Activated CD8-positive, alpha-beta memory T cell treated with anti-CD3 and anti-CD28 coated beads, Interleukin-2, amount 50 U/mL, for 24 hours (primary cell): ENCODE results near the gene ZFAND3.

Experiments
- DNase-seq: peaks from one replicate; pipeline ENCODE4 v3.0.0-alpha.2; 2020; ENCODE audit errors: extremely low read depth

Gene ZFAND3

DNA sequence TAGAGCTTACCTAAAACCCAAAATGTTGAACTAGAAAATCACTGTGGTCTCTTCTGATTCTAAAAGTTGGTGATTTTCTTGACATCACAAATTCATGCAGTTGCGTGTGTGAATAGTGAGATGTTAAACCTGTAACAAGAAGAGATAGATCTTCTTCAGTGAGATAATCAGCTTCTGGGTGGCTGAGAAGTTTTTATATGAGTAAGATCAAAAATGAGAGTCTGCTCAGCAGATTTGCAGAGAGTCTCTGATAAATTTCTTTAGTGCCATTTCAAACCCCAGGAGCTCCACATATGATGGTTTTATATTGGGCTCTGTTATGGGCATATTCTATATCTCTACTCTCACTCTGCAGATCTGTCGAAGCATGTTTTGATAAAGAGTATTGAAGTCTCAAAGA is 185.4 kb downstream of the ZFAND3 start:
- DNase-seq = no peak

GRCh38 chr6:38011937-38012336 is 192.4 kb downstream of the ZFAND3 start:
- no peak for DNase-seq

GRCh38 chr6:38012573-38012972 is 193.0 kb downstream of the ZFAND3 start:
- no peak for DNase-seq

DNA sequence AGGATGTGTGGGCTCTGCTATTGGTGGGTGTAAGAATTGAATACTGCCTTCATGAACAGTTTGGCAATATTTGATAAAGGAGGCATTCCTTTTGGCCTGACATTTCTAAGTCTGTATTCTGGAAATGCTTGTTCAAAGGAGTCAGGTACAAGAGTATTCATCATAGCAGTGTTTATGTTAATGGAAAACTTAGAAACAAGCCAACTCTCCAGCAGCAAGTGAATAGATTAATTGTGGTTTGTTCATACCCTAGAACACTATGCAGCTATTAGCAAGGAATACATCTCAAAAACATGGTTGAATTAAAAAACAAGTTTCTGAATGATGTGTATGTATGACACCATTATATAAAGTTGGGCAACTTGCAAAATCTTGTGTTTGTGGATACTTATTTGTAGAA is 195.8 kb downstream of the ZFAND3 start:
- no peak for DNase-seq

- no peak for DNase-seq
Observed at GRCh38 chr6:38016824-38017223, 197.3 kb downstream of the ZFAND3 start.

GRCh38 chr6:38018755-38019165 is 199.2 kb downstream of the ZFAND3 start:
- no peak for DNase-seq

GRCh38 chr6:38020593-38020992 is 201.1 kb downstream of the ZFAND3 start:
- no peak for DNase-seq

- DNase-seq = no peak
Observed at GRCh38 chr6:38021029-38021428, 201.5 kb downstream of the ZFAND3 start.

DNA sequence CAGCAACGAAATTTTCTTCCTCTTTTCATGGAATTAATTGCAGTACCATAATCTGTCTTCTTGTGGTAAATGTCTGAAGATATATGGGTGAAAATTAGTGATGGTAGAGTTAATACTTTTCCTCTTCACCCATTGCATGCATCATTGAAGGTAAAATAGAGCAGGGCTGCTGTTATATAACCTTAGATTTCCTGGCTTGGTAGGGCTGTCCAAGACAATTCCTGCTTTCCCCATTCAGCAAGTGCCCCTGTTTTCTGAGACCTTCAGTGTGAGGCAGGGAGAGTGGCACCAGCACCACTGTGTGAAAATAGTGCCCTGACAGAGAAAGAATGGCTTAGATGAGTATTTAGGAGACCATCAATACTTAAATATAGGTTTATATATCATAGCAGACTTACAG is 202.0 kb downstream of the ZFAND3 start:
- DNase-seq = no peak

- no peak for DNase-seq
Observed at GRCh38 chr6:38022688-38023087, 203.2 kb downstream of the ZFAND3 start.

DNA sequence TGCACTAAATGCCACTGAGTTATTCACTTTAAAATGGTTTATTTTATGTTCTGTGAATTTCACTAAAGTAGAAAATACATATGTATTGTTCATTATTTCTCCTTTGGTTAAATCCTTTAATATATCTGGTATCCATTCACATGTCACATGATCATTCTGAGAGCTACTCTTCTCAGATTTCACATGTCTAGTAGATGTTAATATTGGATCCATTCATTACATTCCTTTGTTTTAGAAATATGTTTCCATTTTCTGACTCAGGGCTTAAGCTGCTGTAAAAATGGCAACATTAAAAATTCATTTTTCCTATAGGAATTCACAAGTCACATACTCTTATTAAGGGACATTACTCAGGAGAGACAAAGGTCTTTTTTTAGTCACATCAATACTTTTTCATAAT is 205.4 kb downstream of the ZFAND3 start:
- DNase-seq = no peak

DNA sequence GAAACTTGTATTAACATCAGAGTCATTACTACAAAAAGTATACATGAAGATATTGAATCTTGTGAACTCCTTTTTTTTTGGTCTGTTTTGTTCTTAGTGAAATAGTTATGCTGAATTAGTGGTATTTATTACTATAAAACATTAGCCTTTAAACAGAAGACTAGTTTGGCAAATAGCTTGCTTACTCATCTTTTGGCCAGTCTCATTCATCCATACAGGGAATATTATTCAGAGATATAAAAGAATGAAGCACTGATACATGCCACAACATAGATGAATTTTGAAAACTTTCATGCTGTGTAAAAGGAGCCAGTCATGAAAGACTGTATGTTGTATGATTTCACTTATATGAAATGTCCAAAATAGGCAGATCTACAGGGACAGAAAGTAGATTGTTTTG is 205.9 kb downstream of the ZFAND3 start:
- no peak for DNase-seq

DNA sequence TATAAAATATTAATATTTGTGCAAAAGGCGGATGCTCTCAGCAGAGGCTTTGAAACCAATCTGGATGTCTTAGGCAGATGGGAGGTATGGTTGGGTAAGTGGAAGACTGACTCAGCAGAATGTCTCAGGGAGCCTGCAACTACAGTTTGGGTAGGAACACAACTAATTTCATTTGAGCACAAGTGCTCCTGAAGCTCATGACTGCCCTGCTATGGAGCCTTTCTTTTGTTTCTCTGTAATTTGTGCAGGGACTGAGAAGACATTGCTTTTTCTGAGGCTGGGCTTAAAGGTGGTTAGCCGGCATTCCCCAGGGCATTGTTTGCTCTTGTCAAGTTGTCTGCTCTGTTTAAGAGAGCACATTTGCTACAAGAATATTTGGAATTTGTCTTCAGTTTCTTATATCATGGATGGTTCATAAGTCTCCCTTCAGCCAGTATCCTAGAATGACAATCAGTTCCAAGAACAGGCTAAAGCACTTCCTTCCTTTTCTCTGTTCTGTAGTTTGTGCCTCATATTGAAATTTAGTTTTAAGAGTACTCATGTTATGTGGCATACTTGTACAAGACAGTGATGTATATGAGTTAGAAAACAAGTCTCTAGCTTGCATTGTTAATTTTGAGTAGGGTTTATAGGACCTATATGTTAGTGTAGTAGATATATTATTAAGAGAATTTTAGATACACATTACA is 208.3 kb downstream of the ZFAND3 start:
- DNase-seq = no peak

DNA sequence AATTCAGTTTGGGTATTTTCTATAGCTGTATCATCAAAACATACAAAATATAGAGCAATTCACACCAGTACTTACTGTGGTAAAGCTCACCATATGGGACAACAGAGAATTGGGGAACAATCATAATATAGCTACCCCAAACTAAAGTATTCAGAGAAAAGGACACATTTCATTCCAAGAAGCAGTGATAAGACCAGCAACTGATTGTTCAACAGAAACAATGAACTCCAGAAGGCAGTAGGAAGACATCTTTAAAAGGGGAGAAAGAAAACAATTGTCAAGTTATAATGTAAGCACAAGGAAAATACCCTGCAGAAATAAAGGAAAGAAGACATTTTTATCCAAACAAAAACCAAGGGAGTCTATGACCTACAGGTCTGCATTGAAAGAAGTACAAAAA is 210.9 kb downstream of the ZFAND3 start:
- no peak for DNase-seq

DNA sequence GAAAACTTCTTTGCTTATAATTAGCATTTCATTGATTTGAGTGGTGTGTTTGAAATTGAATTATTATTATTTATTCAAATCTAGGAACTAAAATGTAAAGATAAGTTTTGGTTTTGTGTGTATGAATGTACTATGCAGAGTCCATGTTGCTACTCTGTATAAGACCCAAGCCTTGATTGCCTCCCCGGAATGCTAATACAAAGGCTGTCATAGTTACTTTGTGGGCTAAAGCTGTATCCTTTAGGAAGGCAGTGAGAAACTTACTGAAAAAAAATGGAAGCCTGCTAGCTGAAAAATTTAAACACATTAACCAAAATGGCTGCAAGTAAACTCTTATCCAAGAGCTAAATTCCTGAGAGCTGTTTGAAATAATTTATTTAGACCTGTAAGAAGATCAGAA is 213.3 kb downstream of the ZFAND3 start:
- no peak for DNase-seq

GRCh38 chr6:38033442-38033982 is 214.0 kb downstream of the ZFAND3 start:
- DNase-seq = no peak

DNA sequence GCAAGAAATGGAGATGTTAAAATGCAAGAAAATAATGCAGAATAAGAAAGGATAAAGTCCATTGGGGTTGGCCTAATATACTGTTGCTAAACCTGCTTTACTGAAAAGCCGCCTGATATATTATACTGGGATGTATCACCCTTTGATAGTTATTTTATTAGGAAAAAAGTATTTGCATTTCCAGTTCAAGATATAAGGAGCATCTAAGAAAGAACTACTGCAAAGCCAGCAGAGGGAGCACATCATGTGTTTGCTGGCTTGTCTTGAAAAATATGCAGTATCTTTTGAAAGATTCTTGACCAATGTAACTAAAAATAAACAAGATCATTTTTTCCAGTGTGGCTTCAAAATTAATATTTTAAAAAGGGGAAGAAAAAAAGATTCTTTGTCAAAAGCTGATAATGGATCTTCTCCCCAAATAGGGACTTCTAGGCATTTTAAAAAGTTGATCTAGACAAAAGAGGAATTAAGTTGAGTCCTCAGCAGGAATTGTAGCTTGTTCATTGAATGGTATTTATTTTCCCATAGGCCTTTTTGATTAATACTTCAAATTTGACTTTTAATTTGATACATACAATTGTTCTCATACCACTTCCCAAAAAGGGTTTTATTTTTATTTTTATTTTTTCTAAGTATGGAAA is 214.9 kb downstream of the ZFAND3 start:
- no peak for DNase-seq

GRCh38 chr6:38035478-38035877 is 216.0 kb downstream of the ZFAND3 start:
- no peak for DNase-seq

DNA sequence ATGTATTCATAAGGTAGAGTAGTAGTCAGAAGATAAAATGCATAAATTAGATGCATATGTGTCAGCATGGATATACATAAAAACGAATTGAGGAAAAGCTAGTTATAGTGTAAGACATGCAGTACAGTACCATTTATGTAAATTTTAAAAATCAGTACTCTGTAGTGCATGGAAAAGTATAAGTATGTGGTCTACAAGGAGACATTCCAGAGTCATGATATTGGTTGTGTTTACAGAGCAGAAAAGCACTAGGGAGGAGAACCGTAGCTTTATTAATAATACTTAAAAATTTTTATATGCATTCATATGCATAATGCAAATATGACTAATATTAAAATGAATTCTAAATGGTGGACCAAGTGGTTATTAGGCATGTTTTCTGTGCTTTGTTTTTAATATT is 220.0 kb downstream of the ZFAND3 start:
- no peak for DNase-seq

GRCh38 chr6:38040254-38040653 is 220.7 kb downstream of the ZFAND3 start:
- DNase-seq = no peak

DNA sequence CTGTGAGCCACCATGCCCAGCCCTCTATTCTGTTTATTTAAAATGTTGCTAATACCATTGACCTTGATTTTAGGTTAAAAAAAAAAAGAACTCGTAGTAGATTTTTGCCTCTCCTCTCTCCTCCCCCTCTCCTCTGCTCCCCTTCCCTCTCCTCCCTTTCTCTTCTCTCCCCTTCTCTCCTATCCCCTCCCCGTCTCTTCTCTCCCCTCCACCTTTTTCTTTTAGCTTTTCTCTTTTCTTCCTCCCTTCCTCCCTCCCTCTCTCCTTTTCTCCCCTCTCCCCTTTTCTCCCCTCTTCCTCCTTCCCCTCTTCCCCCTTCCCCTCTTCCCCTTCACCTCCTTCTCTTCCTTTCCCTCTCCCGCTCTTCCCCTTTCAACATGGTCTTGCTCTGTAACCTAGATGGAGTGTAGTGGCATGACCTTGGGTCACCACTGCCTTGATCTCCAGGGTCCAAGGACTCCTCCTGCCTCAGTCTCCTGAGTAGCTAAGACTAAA is 223.8 kb downstream of the ZFAND3 start:
- no peak for DNase-seq

- DNase-seq = no peak
Observed at GRCh38 chr6:38045701-38046305, 226.3 kb downstream of the ZFAND3 start.

DNA sequence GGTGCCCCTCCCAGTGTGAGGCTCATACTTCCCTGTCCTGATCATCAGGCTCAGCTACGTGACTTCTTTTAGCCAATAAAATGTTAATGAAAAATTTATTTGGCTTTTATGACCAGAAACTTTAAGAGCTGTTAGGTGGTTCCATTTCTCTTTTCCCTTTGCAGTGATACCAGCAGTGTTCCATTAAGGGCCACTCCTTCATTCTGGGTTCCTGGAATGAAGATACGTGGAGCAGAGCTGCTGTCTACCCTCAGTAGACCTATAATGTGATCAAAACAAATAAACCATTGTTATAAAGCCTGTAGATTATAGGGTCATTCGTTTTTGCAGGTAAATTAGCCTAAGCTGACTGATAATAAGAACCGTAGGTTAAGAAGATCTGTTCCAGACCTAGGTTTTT is 228.0 kb downstream of the ZFAND3 start:
- no peak for DNase-seq
